ENCODE data around the gene HS3ST4.
"Not testable (repeated sequence)": the region's sequence is repeated elsewhere in the genome, so short reads cannot be mapped to it uniquely, and the experiment has no call there.

Gene HS3ST4

GRCh38 chr16:25730396-25730795, 38.6 kb downstream of the HS3ST4 start:
- DNase-seq (ENCODE audit: low read depth in 1 of 2, low spot score in 1 of 2): no peak

GRCh38 chr16:25734430-25735385, 42.9 kb downstream of the HS3ST4 start:
- no peak for DNase-seq (ENCODE audit: low read depth in 1 of 2, low spot score in 1 of 2)

- DNase-seq (ENCODE audit: low read depth in 1 of 2, low spot score in 1 of 2): no peak
Measured at GRCh38 chr16:25735645-25736044, 43.9 kb downstream of the HS3ST4 start.

GRCh38 chr16:25747160-25747758, 55.5 kb downstream of the HS3ST4 start:
- DNase-seq (ENCODE audit: low read depth in 1 of 2, low spot score in 1 of 2): no peak

- no peak for DNase-seq (ENCODE audit: low read depth in 1 of 2, low spot score in 1 of 2)
Measured at GRCh38 chr16:25748092-25748654, 56.4 kb downstream of the HS3ST4 start.

GRCh38 chr16:25750488-25751216, 58.9 kb downstream of the HS3ST4 start:
- DNase-seq (ENCODE audit: low read depth in 1 of 2, low spot score in 1 of 2): no peak

GRCh38 chr16:25751230-25751835, 59.6 kb downstream of the HS3ST4 start:
- no peak for DNase-seq (ENCODE audit: low read depth in 1 of 2, low spot score in 1 of 2)

GRCh38 chr16:25764466-25764865, 72.7 kb downstream of the HS3ST4 start:
- no peak for DNase-seq (ENCODE audit: low read depth in 1 of 2, low spot score in 1 of 2)

GRCh38 chr16:25771216-25771615, 79.5 kb downstream of the HS3ST4 start:
- no peak for DNase-seq (ENCODE audit: low read depth in 1 of 2, low spot score in 1 of 2)

- DNase-seq (ENCODE audit: low read depth in 1 of 2, low spot score in 1 of 2): no peak
Measured at GRCh38 chr16:25771812-25772568, 80.2 kb downstream of the HS3ST4 start.

GRCh38 chr16:25776214-25776613, 84.5 kb downstream of the HS3ST4 start:
- not testable (repeated sequence) for DNase-seq (ENCODE audit: low read depth in 1 of 2, low spot score in 1 of 2)

GRCh38 chr16:25783226-25783625, 91.5 kb downstream of the HS3ST4 start:
- DNase-seq (ENCODE audit: low read depth in 1 of 2, low spot score in 1 of 2): no peak

- DNase-seq (ENCODE audit: low read depth in 1 of 2, low spot score in 1 of 2): no peak
Measured at GRCh38 chr16:25785361-25785760, 93.6 kb downstream of the HS3ST4 start.

GRCh38 chr16:25786748-25787147, 95.0 kb downstream of the HS3ST4 start:
- no peak for DNase-seq (ENCODE audit: low read depth in 1 of 2, low spot score in 1 of 2)

GRCh38 chr16:25788637-25789036, 96.9 kb downstream of the HS3ST4 start:
- DNase-seq (ENCODE audit: low read depth in 1 of 2, low spot score in 1 of 2): no peak

GRCh38 chr16:25796239-25796638, 104.5 kb downstream of the HS3ST4 start:
- DNase-seq (ENCODE audit: low read depth in 1 of 2, low spot score in 1 of 2): no peak

- DNase-seq (ENCODE audit: low read depth in 1 of 2, low spot score in 1 of 2): no peak
Measured at GRCh38 chr16:25798065-25798464, 106.3 kb downstream of the HS3ST4 start.

GRCh38 chr16:25799816-25800215, 108.1 kb downstream of the HS3ST4 start:
- no peak for DNase-seq (ENCODE audit: low read depth in 1 of 2, low spot score in 1 of 2)

- DNase-seq (ENCODE audit: low read depth in 1 of 2, low spot score in 1 of 2): no peak
Measured at GRCh38 chr16:25812215-25812614, 120.5 kb downstream of the HS3ST4 start.

GRCh38 chr16:25817295-25817694, 125.5 kb downstream of the HS3ST4 start:
- no peak for DNase-seq (ENCODE audit: low read depth in 1 of 2, low spot score in 1 of 2)
